Right lobe of liver (tissue), 6 donors: ENCODE measurements around the gene LPAR1. TPM values are rescaled to one million over a fixed set of nuclear protein-coding genes. Genes with fewer than 3 reads are reported as not detected.
A peak's percentile ranks its signal among the peaks of the same experiment; 100 is the strongest.

Experiments used
- ATAC-seq, 4 donors: fragments of 200-7000 bp; cut with Tn5 transposase; one replicate each; pipeline ENCODE4 v1.9.1; 2020; ENCODE audit warnings: mild to moderate bottlenecking in 4 of 4, moderate library complexity in 4 of 4
- DNase-seq, 3 donors: peaks; one replicate each; pipeline ENCODE4 v3.0.0-alpha.2; 2020
- H3K27ac ChIP-seq, 3 donors: fragments of 200-600 bp; one replicate each; pipeline ENCODE4 v1.8.0; 2022
- H3K27me3 ChIP-seq, 2 donors: fragments of 200-600 bp; one replicate each; pipeline ENCODE4 v1.8.0; 2022
- H3K36me3 ChIP-seq, 4 donors: fragments of 200-600 bp; sonication (generic) in 1 of 4; one replicate each; pipeline versions ENCODE4 v1.5.1 to v1.8.0; 2017 to 2022; ENCODE audit warnings: control low read depth in 1 of 4
- H3K4me1 ChIP-seq, 4 donors: fragments of 200-600 bp; sonication (generic) in 1 of 4; one replicate each; pipeline versions ENCODE4 v1.5.1 to v1.8.0; 2017 to 2022; ENCODE audit warnings: control low read depth in 1 of 4
- H3K4me3 ChIP-seq, 3 donors: fragments of 200-600 bp; one replicate each; pipeline ENCODE4 v1.8.0; 2022
- H3K9me3 ChIP-seq, 4 donors: fragments of 200-600 bp; sonication (generic) in 1 of 4; one replicate each; pipeline versions ENCODE4 v1.5.1 to v1.8.0; 2017 to 2022; ENCODE audit warnings: control low read depth in 1 of 4
- CTCF ChIP-seq, 4 donors: fragments of 200-600 bp in 3 of 4; fragments of 450-650 bp in 1 of 4; IDR thresholded peaks; one replicate each; pipeline versions ENCODE4 v1.5.1 to v1.8.0; 2016 to 2022; ENCODE audit warnings: antibody characterized with exemption in 4 of 4, mild to moderate bottlenecking in 2 of 4
- POLR2A ChIP-seq: fragments of 450-650 bp; IDR thresholded peaks from one replicate; pipeline ENCODE4 v1.6.1; 2017; ENCODE audit warnings: antibody characterized with exemption, mild to moderate bottlenecking
- WGBS: methylation state at CpG from one replicate; pipeline ENCODE4 v1.1.6; 2018; ENCODE audit warnings: low coverage, low lambda C conversion rate; ENCODE audit not compliant: insufficient coverage; ENCODE audit errors: missing lambda C conversion rate; 5-methylcytosine and 5-hydroxymethylcytosine counted together
- intact Hi-C, 2 donors: fragments of 100-400 bp; cut with DNase I; formaldehyde crosslinking; loops; one replicate each; pipeline versions ENCODE4 v1.11.2 to v1.14.1; 2022
- total RNA-seq, 6 experiments: library from RNA; depleted of rRNA in 2 of 6; stranded (reverse); fragments of >200 nt in 2 of 6; fragmentation: NEBNext Ultra II Directional in 3 of 6; extraction: Animal tissue kit (Norgen Biotek cat#: 25700) in 3 of 6; gene quantifications; one replicate each; pipeline versions ENCODE4 v1.1.0 to v1.2.4, GENCODE V29; 2016 to 2023
- donor health status: DM: no; HTN: yes; CAD: no.
- donor health status: DM: no; HTN: no; CAD: no.
- donor health status: DM: no; HTN: no; CAD: no.
- donor health status: DM: no; HTN: yes; CAD: no.
- donor health status: DM: no; HTN: yes; CAD: no.

Gene LPAR1
- total RNA-seq, 6 experiments from 2014 or later: 0.66 to 1.6 (median 1.2) TPM

DNA sequence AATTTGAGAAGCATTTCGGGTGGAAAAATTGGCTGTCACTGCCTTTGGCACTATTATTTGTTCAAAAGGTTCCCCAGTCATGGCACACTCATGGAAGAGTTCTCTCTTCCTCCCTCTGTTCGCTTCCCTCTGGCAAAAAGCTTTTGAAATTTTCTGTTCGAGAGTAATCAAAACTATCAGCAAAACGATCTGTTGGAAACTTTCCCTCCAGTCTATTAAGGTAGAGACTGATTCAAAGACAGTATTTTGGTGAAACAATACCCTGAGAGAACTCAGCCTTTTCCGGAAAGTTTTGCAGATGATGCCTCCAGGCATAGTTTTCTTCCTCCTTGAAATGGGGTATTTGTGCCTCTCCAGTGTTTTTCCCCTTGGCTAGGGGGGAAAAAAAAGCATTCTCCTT, 3.6 kb upstream of the LPAR1 start:
- no peak overlapping the region for H3K27ac ChIP-seq
- ATAC-seq (no peak), DNase-seq (no peak)
- no peaks in the 10 kb centered on the region for H3K36me3 ChIP-seq
- WGBS: 56% methylated on average over 5 of the region's 5 CpGs
- H3K4me1 ChIP-seq: peaks cover 0 to 23% (median 0%) of the 10 kb centered on the region in 4 donors
- TF ChIP-seq POLR2A (no peak), CTCF (IDR thresholded peaks at IDR 0.05) (no peak)
- H3K27me3 ChIP-seq: peaks cover 0 to 10% of the 10 kb centered on the region in 2 donors
- no peaks in the 10 kb centered on the region for H3K9me3 ChIP-seq
- intact Hi-C loops: no loop called here
- H3K4me3 ChIP-seq: no peak overlapping the region

DNA sequence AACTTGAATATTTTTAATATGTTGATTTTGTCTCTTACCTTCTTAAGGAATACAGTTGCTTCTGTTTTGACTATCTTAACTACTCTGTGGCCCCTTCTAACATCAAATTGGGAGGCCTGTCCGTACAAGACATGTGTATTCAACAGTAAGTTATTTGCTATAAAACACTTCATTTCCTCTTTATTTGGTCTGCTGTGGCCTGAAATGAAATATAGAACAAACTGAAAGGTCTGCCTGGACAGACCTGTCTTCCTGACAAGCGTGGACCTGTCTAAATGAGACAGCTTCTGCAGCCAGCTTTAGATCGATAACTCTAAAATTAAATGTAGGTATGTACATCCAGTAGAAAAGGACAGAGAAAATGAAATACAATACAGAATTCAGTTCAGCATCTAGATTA, 2.2 kb upstream of the LPAR1 start:
- H3K9me3 ChIP-seq: no peaks in the 10 kb centered on the region
- ATAC-seq: no peak
- no peak overlapping the region for H3K4me3 ChIP-seq
- H3K27me3 ChIP-seq: peaks cover 0 to 20% of the 10 kb centered on the region in 2 donors
- no peaks in the 10 kb centered on the region for H3K36me3 ChIP-seq
- DNase-seq: no peak
- TF ChIP-seq POLR2A: no peak
- TF ChIP-seq CTCF (IDR thresholded peaks at IDR 0.05): no peak
- WGBS: 74% methylated on average over 3 of the region's 3 CpGs
- intact Hi-C loops: no loop called here
- peaks cover 0 to 23% (median 0%) of the 10 kb centered on the region in 4 donors for H3K4me1 ChIP-seq
- H3K27ac ChIP-seq: no peak overlapping the region

DNA sequence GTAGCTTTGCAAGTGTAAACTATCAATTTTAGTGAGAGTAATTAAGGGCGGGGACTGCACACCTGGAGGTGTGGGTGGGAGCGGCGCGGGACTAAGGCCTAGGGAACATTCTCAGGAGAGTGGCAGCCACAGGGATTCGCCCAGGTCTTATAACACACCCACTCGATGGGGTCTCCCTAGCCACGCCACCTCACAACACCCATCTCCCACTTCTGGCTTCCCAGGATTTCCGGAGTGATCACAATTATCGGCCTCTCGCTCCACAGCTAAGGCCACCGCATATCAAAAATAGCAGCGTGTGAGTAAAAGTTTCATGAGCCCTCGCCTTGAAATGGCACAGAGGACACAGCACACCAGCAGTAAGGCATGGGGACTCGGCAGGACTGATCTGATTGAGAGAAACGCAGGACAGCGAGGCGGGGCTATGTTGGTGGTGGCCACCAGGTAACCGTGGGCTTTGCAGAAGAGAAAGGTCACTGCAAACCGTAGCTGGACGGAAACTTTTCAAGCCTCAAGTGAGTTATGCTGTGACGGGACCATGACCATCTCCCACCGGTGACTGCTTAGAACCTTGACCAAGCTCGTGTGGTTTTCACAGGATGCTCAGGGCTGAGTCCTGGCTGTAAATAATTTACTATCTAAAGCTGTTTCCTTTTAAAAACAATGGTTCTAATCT, 1.1 kb upstream of the LPAR1 start:
- 12% methylated on average over 21 of the region's 23 CpGs for WGBS
- Histone ChIP-seq H3K4me1 (peaks cover 0 to 23% (median 0%) of the 10 kb centered on the region in 4 donors), H3K27ac (no peak overlapping the region), H3K4me3 (peak overlapping the region in 2 of 3 donors; percentile 34 to 48), H3K9me3 (no peaks in the 10 kb centered on the region), H3K36me3 (no peaks in the 10 kb centered on the region), H3K27me3 (peaks cover 0 to 20% of the 10 kb centered on the region in 2 donors)
- intact Hi-C loops: no loop called here
- ATAC-seq (peak; percentile 12 to 41 (median 16)), DNase-seq (no peak)
- TF ChIP-seq CTCF (IDR thresholded peaks at IDR 0.05): no peak
- TF ChIP-seq POLR2A: no peak

- intact Hi-C loops: no loop called here
- Histone ChIP-seq H3K36me3 (no peaks in the 10 kb centered on the region), H3K4me1 (peaks cover 0 to 23% (median 0%) of the 10 kb centered on the region in 4 donors), H3K4me3 (peak overlapping the region; percentile 27 to 48 (median 41)), H3K9me3 (no peaks in the 10 kb centered on the region), H3K27ac (peak overlapping the region in 1 of 3 donors; percentile 33), H3K27me3 (peaks cover 0 to 20% of the 10 kb centered on the region in 2 donors)
- peak in 1 of 3 donors; percentile 25 for DNase-seq
- ATAC-seq: peak; percentile 31 to 49 (median 41)
- 0% methylated on average over 1 of the region's 83 CpGs for WGBS
- TF ChIP-seq POLR2A: no peak
- TF ChIP-seq CTCF (IDR thresholded peaks at IDR 0.05): no peak
These were observed 451 bp downstream of the LPAR1 start for GRCh38 chr9:111037708-111038330.
